ENCODE results near the gene LAPTM5.

DNA sequence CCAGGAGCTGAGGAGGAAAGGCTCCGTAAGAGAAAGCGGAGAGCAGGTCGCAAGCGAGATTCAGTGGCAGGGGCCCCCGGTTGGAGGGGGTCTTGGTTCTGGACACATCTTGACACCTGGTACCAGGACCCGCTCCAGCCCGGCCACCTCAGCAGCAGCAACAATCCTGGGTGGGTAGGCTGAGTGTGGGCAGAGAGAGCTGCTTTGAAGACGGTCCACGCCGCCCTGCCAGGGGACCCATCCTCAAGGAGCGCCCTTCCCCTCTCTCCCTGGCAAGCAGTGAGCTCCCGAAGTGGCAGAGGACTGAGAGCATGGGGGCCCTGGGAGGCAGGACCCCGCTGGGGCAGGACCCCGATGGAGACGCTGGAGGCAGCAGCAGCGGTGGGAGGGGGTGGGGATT lies 35.6 kb upstream of the LAPTM5 start:
- TF ChIP-seq, protein P1, sequence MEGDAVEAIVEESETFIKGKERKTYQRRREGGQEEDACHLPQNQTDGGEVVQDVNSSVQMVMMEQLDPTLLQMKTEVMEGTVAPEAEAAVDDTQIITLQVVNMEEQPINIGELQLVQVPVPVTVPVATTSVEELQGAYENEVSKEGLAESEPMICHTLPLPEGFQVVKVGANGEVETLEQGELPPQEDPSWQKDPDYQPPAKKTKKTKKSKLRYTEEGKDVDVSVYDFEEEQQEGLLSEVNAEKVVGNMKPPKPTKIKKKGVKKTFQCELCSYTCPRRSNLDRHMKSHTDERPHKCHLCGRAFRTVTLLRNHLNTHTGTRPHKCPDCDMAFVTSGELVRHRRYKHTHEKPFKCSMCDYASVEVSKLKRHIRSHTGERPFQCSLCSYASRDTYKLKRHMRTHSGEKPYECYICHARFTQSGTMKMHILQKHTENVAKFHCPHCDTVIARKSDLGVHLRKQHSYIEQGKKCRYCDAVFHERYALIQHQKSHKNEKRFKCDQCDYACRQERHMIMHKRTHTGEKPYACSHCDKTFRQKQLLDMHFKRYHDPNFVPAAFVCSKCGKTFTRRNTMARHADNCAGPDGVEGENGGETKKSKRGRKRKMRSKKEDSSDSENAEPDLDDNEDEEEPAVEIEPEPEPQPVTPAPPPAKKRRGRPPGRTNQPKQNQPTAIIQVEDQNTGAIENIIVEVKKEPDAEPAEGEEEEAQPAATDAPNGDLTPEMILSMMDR (IDR thresholded peaks at IDR 0.05) = no peak
- TF ChIP-seq POLR2A (IDR thresholded peaks at IDR 0.05) = no peak
